Lower lobe of right lung (tissue), 2 donors: ENCODE data around the gene CALY. TPM values are rescaled to one million over a fixed set of nuclear protein-coding genes. Genes with fewer than 3 reads are reported as not detected.
"Not testable (repeated sequence)": the region's sequence is repeated elsewhere in the genome, so short reads cannot be mapped to it uniquely, and the experiment has no call there.

Experiments
- ATAC-seq, 2 donors: fragments of 200-7000 bp; cut with Tn5 transposase; one replicate each; pipeline ENCODE4 v1.9.1; 2020 to 2022; ENCODE audit warnings: mild to moderate bottlenecking in 2 of 2, moderate library complexity in 2 of 2
- DNase-seq: peaks from one replicate; pipeline ENCODE4 v3.0.0-alpha.2; 2020
- H3K27ac ChIP-seq: fragments of 200-600 bp; one replicate; pipeline ENCODE4 v1.8.0; 2022
- H3K27me3 ChIP-seq: fragments of 200-600 bp; one replicate; pipeline ENCODE4 v1.8.0; 2022; ENCODE audit warnings: low read depth
- H3K36me3 ChIP-seq: fragments of 200-600 bp; one replicate; pipeline ENCODE4 v1.8.0; 2022; ENCODE audit warnings: mild to moderate bottlenecking
- H3K4me1 ChIP-seq: fragments of 200-600 bp; one replicate; pipeline ENCODE4 v1.8.0; 2022
- H3K4me3 ChIP-seq: fragments of 200-600 bp; one replicate; pipeline ENCODE4 v1.8.0; 2022; ENCODE audit warnings: mild to moderate bottlenecking
- H3K9me3 ChIP-seq: fragments of 200-600 bp; one replicate; pipeline ENCODE4 v1.8.0; 2022
- CTCF ChIP-seq: fragments of 200-600 bp; IDR thresholded peaks from one replicate; pipeline ENCODE4 v1.8.0; 2022; ENCODE audit warnings: antibody characterized with exemption, mild to moderate bottlenecking
- intact Hi-C: fragments of 100-400 bp; cut with DNase I; formaldehyde crosslinking; loops from one replicate; pipeline ENCODE4 v1.11.0; 2022
- total RNA-seq: library from RNA; stranded (reverse); fragmentation: NEBNext Ultra II Directional; extraction: Animal tissue kit (Norgen Biotek cat#: 25700); gene quantifications from one replicate; pipeline ENCODE4 v1.2.1, GENCODE V29; 2021
- donor health status: DM: no; HTN: yes; CAD: no; lungs with severe emphysema.

CALY gene
- total RNA-seq, 1 donor from 2014 or later, result not detected

GRCh38 chr10:133377025-133377817 is 40.5 kb upstream of the CALY start:
- Histone ChIP-seq H3K27ac (no peak overlapping the region), H3K27me3 (no peaks in the 10 kb centered on the region), H3K9me3 (no peaks in the 10 kb centered on the region), H3K4me1 (peaks cover 31% of the 10 kb centered on the region), H3K36me3 (no peaks in the 10 kb centered on the region), H3K4me3 (no peak overlapping the region)
- peak; percentile 50 for DNase-seq
- intact Hi-C loops, result no loop called here
- TF ChIP-seq CTCF, result no peak
- no peak for ATAC-seq

GRCh38 chr10:133376183-133376582 is 39.5 kb upstream of the CALY start:
- H3K27ac ChIP-seq, intact Hi-C loops, H3K9me3 ChIP-seq, DNase-seq, H3K36me3 ChIP-seq, H3K4me3 ChIP-seq, ATAC-seq, H3K27me3 ChIP-seq: not testable (repeated sequence)
- peaks cover 37% of the 10 kb centered on the region for H3K4me1 ChIP-seq

GRCh38 chr10:133375357-133376115 is 38.8 kb upstream of the CALY start:
- Histone ChIP-seq H3K4me1 (peaks cover 37% of the 10 kb centered on the region), H3K36me3 (peaks cover 10% of the 10 kb centered on the region), H3K27ac (no peak overlapping the region), H3K27me3 (no peaks in the 10 kb centered on the region), H3K9me3 (no peaks in the 10 kb centered on the region), H3K4me3 (no peak overlapping the region)
- no peak for TF ChIP-seq CTCF
- intact Hi-C loops, result no loop called here
- ATAC-seq (no peak), DNase-seq (no peak)

GRCh38 chr10:133373174-133374090 is 36.7 kb upstream of the CALY start, which contains the start of gene ECHS1:
Gene ECHS1, minus strand, starts transcription at chr10:133373354. Its CDS starts 21 bp downstream, at chr10:133373333.
- DNase-seq (peak; percentile 98), ATAC-seq (peak; percentile 98 to 99)
- intact Hi-C loops, result no loop called here

GRCh38 chr10:133372507-133372906 is 35.8 kb upstream of the CALY start:
- peaks cover 18% of the 10 kb centered on the region for H3K4me1 ChIP-seq
- no peak overlapping the region for H3K27ac ChIP-seq
- no peaks in the 10 kb centered on the region for H3K27me3 ChIP-seq
- intact Hi-C loops, result no loop called here
- TF ChIP-seq CTCF, result no peak
- no peaks in the 10 kb centered on the region for H3K9me3 ChIP-seq
- H3K4me3 ChIP-seq, result peak overlapping the region; percentile 70
- peaks cover 40% of the 10 kb centered on the region for H3K36me3 ChIP-seq
- DNase-seq (peak; percentile 55), ATAC-seq (peak; percentile 2 to 3)

More at GRCh38 chr10:133373174-133374090, 36.7 kb upstream of the CALY start, which contains the start of gene ECHS1:
- TF ChIP-seq CTCF, result no peak
- H3K27ac ChIP-seq, result peak within 1 kb of the TSS; percentile 90
- H3K36me3 ChIP-seq, result peaks cover 31% of the 10 kb centered on the region
- no peaks in the 10 kb centered on the region for H3K9me3 ChIP-seq
- peaks cover 25% of the 10 kb centered on the region for H3K4me1 ChIP-seq
- no peaks in the 10 kb centered on the region for H3K27me3 ChIP-seq
- H3K4me3 ChIP-seq, result peak within 1 kb of the TSS; percentile 70
